DOHH2 (cell line): ENCODE results near the gene SPATA31E1.

Experiments
- CTCF ChIP-seq: fragments of 200-600 bp; sonication (generic); IDR thresholded peaks from one replicate; pipeline ENCODE4 v1.5.1; 2014; ENCODE audit warnings: antibody characterized with exemption, mild to moderate bottlenecking, low read depth, low read length; ENCODE audit not compliant: poor library complexity, severe bottlenecking
- EZH2phosphoT487 ChIP-seq: fragments of 200-600 bp; sonication (generic); IDR thresholded peaks from 2 replicates; pipeline ENCODE4 v1.6.1; 2017; ENCODE audit warnings: borderline replicate concordance, mild to moderate bottlenecking, antibody characterized with exemption, low read length, moderate library complexity, mixed read lengths

GRCh38 chr9:87862536-87863268 is 20.0 kb upstream of the SPATA31E1 start:
- TF ChIP-seq CTCF: no peak
- no peak for TF ChIP-seq EZH2phosphoT487
